ENCODE measurements around the gene ZBED2. TPM values are rescaled to one million over a fixed set of nuclear protein-coding genes. Genes with fewer than 3 reads are reported as not detected.
"Not testable (repeated sequence)": the region's sequence is repeated elsewhere in the genome, so short reads cannot be mapped to it uniquely, and the experiment has no call there.

ZBED2 gene
- 0.14 and 0.20 TPM in 2 replicates for total RNA-seq (2014; rRNA removed; shearing (Covaris generic))
- 0.25 and 0.34 TPM in 2 replicates for polyA plus RNA-seq (2015; cell fraction: cytosol; rRNA removed)
- 0.35 and 0.99 TPM in 2 replicates for polyA plus RNA-seq (2015; cell fraction: nucleus; rRNA removed)

GRCh38 chr3:111595232-111595631, at the start of gene ZBED2:
Gene ZBED2, minus strand, starts transcription at chr3:111595346. Its CDS starts 1,145 bp downstream, at chr3:111594201.
- DNase-seq (ENCODE audit: low read depth) = no peak

GRCh38 chr3:111639316-111639715, 44.2 kb upstream of the ZBED2 start:
- DNase-seq (ENCODE audit: low read depth) = no peak

GRCh38 chr3:111636366-111636885, 41.3 kb upstream of the ZBED2 start:
- no peak for DNase-seq (ENCODE audit: low read depth)

- DNase-seq (ENCODE audit: low read depth) = no peak
These were observed 40.3 kb upstream of the ZBED2 start for GRCh38 chr3:111635403-111635802.

GRCh38 chr3:111630638-111631037, 35.5 kb upstream of the ZBED2 start:
- not testable (repeated sequence) for DNase-seq (ENCODE audit: low read depth)

- DNase-seq (ENCODE audit: low read depth) = not testable (repeated sequence)
These were observed 33.9 kb upstream of the ZBED2 start for GRCh38 chr3:111629018-111629417.

GRCh38 chr3:111627092-111627491, 31.9 kb upstream of the ZBED2 start:
- peak; percentile 38 for DNase-seq (ENCODE audit: low read depth)

GRCh38 chr3:111621535-111621934, 26.4 kb upstream of the ZBED2 start:
- peak; percentile 31 for DNase-seq (ENCODE audit: low read depth)

GRCh38 chr3:111619833-111620232, 24.7 kb upstream of the ZBED2 start:
- DNase-seq (ENCODE audit: low read depth) = peak; percentile 81

- DNase-seq (ENCODE audit: low read depth) = no peak
These were observed 23.8 kb upstream of the ZBED2 start for GRCh38 chr3:111618945-111619344.

GRCh38 chr3:111617912-111618601, 22.9 kb upstream of the ZBED2 start:
- DNase-seq (ENCODE audit: low read depth) = no peak

GRCh38 chr3:111617406-111617805, 22.3 kb upstream of the ZBED2 start:
- DNase-seq (ENCODE audit: low read depth) = no peak

GRCh38 chr3:111616417-111617105, 21.4 kb upstream of the ZBED2 start:
- DNase-seq (ENCODE audit: low read depth) = peak; percentile 75

GRCh38 chr3:111615880-111616279, 20.7 kb upstream of the ZBED2 start:
- no peak for DNase-seq (ENCODE audit: low read depth)

- DNase-seq (ENCODE audit: low read depth) = no peak
These were observed 18.1 kb upstream of the ZBED2 start for GRCh38 chr3:111613294-111613693.

GRCh38 chr3:111610612-111611054, 15.5 kb upstream of the ZBED2 start:
- peak; percentile 27 for DNase-seq (ENCODE audit: low read depth)

GRCh38 chr3:111610189-111610588, 15.0 kb upstream of the ZBED2 start:
- peak; percentile 73 for DNase-seq (ENCODE audit: low read depth)

GRCh38 chr3:111609700-111610099, 14.6 kb upstream of the ZBED2 start:
- DNase-seq (ENCODE audit: low read depth) = no peak

GRCh38 chr3:111608383-111608782, 13.2 kb upstream of the ZBED2 start:
- no peak for DNase-seq (ENCODE audit: low read depth)

- DNase-seq (ENCODE audit: low read depth) = no peak
These were observed 12.2 kb upstream of the ZBED2 start for GRCh38 chr3:111607240-111607920.

GRCh38 chr3:111605493-111605892, 10.3 kb upstream of the ZBED2 start:
- no peak for DNase-seq (ENCODE audit: low read depth)

- peak; percentile 81 for DNase-seq (ENCODE audit: low read depth)
These were observed 9.9 kb upstream of the ZBED2 start for GRCh38 chr3:111605018-111605417.
